BJ (cell line): Measurements from ENCODE around the gene FBRSL1. TPM values are rescaled to one million over a fixed set of nuclear protein-coding genes. Genes with fewer than 3 reads are reported as not detected.

ENCODE experiments used
- CTCF ChIA-PET: fragments of 350-600 bp; formaldehyde crosslinking; extraction: SDS; loops from one replicate; lab custom pipeline; 2021; ENCODE audit warnings: antibody characterized with exemption, inconsistent platforms; lab: Yijun Ruan, JAX
- POLR2A ChIA-PET: fragments of 300-600 bp; sonication (Branson Sonifier 250); formaldehyde crosslinking; extraction: SDS; loops from one replicate; lab custom pipeline; 2021; ENCODE audit warnings: antibody characterized with exemption; lab: Charles Lee
- DNase-seq: peaks from one replicate; pipeline ENCODE4 v3.0.0-alpha.2; 2011; ENCODE audit warnings: low read depth
- H3K27me3 ChIP-seq: 2 replicates; pipeline ENCODE4 v1.6.0; 2011; ENCODE audit warnings: low read length; ENCODE audit not compliant: control insufficient read depth, insufficient read depth
- H3K36me3 ChIP-seq: 2 replicates; pipeline ENCODE4 v1.5.1; 2011; ENCODE audit warnings: low read length; ENCODE audit not compliant: control insufficient read depth, insufficient read depth
- H3K4me3 ChIP-seq: 2 replicates; pipeline ENCODE4 v1.5.1; 2011; ENCODE audit warnings: low read depth, mild to moderate bottlenecking, control low read depth, low read length
- polyA plus RNA-seq: library from polyadenylated mRNA; depleted of rRNA; stranded (reverse); fragments of >200 nt; gene quantifications from 2 replicates; pipeline ENCODE4 v1.2.3, GENCODE V29; 2011
- TF ChIP-seq, protein P1 (sequence below): IDR thresholded peaks from 2 replicates; pipeline ENCODE4 v1.5.1; 2011; ENCODE audit warnings: low read depth, mild to moderate bottlenecking, control low read depth, inconsistent platforms, low read length, moderate library complexity; ENCODE audit not compliant: insufficient read depth

The FBRSL1 gene
- polyA plus RNA-seq, 1 experiment, result 1.4 TPM

GRCh38 chr12:132481345-132481744, 8.6 kb upstream of the FBRSL1 start:
- CTCF ChIA-PET, result no interaction called here
- TF ChIP-seq, protein P1, sequence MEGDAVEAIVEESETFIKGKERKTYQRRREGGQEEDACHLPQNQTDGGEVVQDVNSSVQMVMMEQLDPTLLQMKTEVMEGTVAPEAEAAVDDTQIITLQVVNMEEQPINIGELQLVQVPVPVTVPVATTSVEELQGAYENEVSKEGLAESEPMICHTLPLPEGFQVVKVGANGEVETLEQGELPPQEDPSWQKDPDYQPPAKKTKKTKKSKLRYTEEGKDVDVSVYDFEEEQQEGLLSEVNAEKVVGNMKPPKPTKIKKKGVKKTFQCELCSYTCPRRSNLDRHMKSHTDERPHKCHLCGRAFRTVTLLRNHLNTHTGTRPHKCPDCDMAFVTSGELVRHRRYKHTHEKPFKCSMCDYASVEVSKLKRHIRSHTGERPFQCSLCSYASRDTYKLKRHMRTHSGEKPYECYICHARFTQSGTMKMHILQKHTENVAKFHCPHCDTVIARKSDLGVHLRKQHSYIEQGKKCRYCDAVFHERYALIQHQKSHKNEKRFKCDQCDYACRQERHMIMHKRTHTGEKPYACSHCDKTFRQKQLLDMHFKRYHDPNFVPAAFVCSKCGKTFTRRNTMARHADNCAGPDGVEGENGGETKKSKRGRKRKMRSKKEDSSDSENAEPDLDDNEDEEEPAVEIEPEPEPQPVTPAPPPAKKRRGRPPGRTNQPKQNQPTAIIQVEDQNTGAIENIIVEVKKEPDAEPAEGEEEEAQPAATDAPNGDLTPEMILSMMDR, result no peak
- Histone ChIP-seq H3K27me3 (peaks cover 8% of the 10 kb centered on the region), H3K4me3 (no peak overlapping the region), H3K36me3 (no peaks in the 10 kb centered on the region)
- POLR2A ChIA-PET, result no interaction called here
- no peak for DNase-seq

- TF ChIP-seq, protein P1, result no peak
- ChIA-PET CTCF (no interaction called here), POLR2A (no interaction called here)
- no peak for DNase-seq
- peaks cover 8% of the 10 kb centered on the region for H3K27me3 ChIP-seq
- H3K36me3 ChIP-seq, result no peaks in the 10 kb centered on the region
- H3K4me3 ChIP-seq, result no peak overlapping the region
These were observed 7.9 kb upstream of the FBRSL1 start for GRCh38 chr12:132481771-132482745.

DNA sequence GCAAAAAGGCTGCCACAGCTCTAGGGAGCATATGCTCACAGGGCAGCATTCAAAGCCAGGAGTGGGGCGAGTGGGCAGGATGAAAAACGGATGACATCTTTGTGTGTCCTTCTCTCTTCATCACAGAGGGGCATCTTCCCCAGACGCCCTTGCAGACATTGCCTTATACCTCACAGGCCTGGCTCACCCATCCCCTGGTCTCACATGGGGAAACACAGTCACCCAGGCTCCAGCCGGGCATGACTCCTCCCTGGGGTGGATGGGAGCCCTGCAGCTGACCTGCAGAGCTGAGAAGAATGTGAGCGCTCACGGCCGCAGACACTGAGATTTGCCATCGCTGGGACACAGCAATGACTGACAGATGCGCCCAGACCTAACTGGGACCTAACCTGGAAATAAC, 7.2 kb upstream of the FBRSL1 start:
- CTCF ChIA-PET, result no interaction called here

DNA sequence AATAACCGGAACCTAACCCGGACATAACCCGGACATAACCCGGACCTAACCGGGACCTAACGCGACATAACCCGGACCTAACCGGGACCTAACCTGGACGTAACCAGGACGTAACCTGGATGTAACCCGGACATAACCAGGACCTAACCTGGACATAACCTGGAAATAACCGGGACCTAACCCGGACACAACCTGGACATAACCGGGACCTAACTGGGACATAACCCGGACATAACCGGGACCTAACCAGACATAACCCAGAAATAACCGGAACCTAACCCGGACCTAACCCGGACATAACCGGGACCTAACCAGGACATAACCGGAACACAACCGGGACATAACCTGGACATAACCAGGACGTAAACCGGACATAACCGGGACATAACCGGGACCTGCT, 6.7 kb upstream of the FBRSL1 start:
- Histone ChIP-seq H3K27me3 (peaks cover 8% of the 10 kb centered on the region), H3K4me3 (no peak overlapping the region), H3K36me3 (no peaks in the 10 kb centered on the region)
- POLR2A ChIA-PET, result no interaction called here
- CTCF ChIA-PET, result no interaction called here
- TF ChIP-seq, protein P1, result no peak
- no peak for DNase-seq

More for the DNA sequence above, 7.2 kb upstream of the FBRSL1 start:
- H3K36me3 ChIP-seq, result no peaks in the 10 kb centered on the region
- POLR2A ChIA-PET, result no interaction called here
- H3K27me3 ChIP-seq, result peaks cover 8% of the 10 kb centered on the region
- TF ChIP-seq, protein P1, result no peak
- no peak for DNase-seq
- H3K4me3 ChIP-seq, result no peak overlapping the region

GRCh38 chr12:132483612-132484011, 6.3 kb upstream of the FBRSL1 start:
- POLR2A ChIA-PET, result no interaction called here
- H3K4me3 ChIP-seq, result no peak overlapping the region

More at GRCh38 chr12:132483612-132484011, 6.3 kb upstream of the FBRSL1 start:
- peaks cover 8% of the 10 kb centered on the region for H3K27me3 ChIP-seq
- TF ChIP-seq, protein P1, result no peak
- DNase-seq, result no peak
- no peaks in the 10 kb centered on the region for H3K36me3 ChIP-seq
- CTCF ChIA-PET, result no interaction called here
